HCT116 (cell line): Measurements from ENCODE around the gene FER. TPM values are rescaled to one million over a fixed set of nuclear protein-coding genes. Genes with fewer than 3 reads are reported as not detected.

ENCODE experiments used
- ATAC-seq: fragments of 200-7000 bp; cut with Tn5 transposase; 2 replicates; pipeline ENCODE4 v1.9.1; 2020; ENCODE audit warnings: mild to moderate bottlenecking, moderate library complexity
- BruUV-seq: library from RNA; stranded (reverse); fragments of 400-500 nt; replicated peaks from 2 replicates; lab custom pipeline; 2021; lab: Mats Ljungman, UMichigan
- CTCF ChIA-PET: fragments of 300-600 bp; sonication (Branson Sonifier 250); formaldehyde crosslinking; loops from one replicate; lab custom pipeline; 2021; ENCODE audit warnings: antibody characterized with exemption; lab: Charles Lee
- POLR2A ChIA-PET: fragments of 300-600, 350-600 bp; sonication (Branson Sonifier 250); formaldehyde crosslinking; loops from one replicate; lab custom pipeline; 2021; ENCODE audit warnings: antibody characterized with exemption; lab: Charles Lee
- RAD21 ChIA-PET, 2 experiments: fragments of 300-600 bp; sonication (Branson Sonifier 250); formaldehyde crosslinking; loops; one replicate each; lab custom pipeline; 2023; ENCODE audit warnings: low total read pairs in 2 of 2; ENCODE audit not compliant: uncharacterized antibody in 2 of 2, unreplicated experiment in 2 of 2, low non-redundant PET in 1 of 2; lab: Charles Lee
- DNase-seq: peaks from one replicate; pipeline ENCODE4 v3.0.0-alpha.2; 2010; ENCODE audit warnings: low read depth, low spot score
- H2AFZ ChIP-seq: fragments of 200-600 bp; shearing (Covaris generic), sonication (generic); 2 replicates; pipeline ENCODE4 v1.6.1; 2017; ENCODE audit warnings: low read depth, mixed run types, mixed read lengths, antibody characterized with exemption, low read length; ENCODE audit not compliant: poor library complexity, severe bottlenecking
- H3K27ac ChIP-seq: 2 replicates; pipeline ENCODE4 v1.5.1; 2012; ENCODE audit warnings: low read depth, low read length
- H3K27me3 ChIP-seq: fragments of 200-600 bp; sonication (generic); 2 replicates; pipeline ENCODE4 v1.6.1; 2016; ENCODE audit warnings: mixed run types, low read length, mixed read lengths; ENCODE audit not compliant: insufficient read depth
- H3K36me3 ChIP-seq, 2 experiments: fragments of 200-500 bp in 1 of 2; fragments of 200-600 bp in 1 of 2; sonication (Bioruptor generic) in 1 of 2; sonication (generic) in 1 of 2; 2 replicates each; pipeline versions ENCODE4 v1.5.1 to v1.6.1; 2014 to 2016; ENCODE audit warnings: low read length in 2 of 2, inconsistent platforms in 1 of 2, mixed read lengths in 1 of 2, mixed run types in 1 of 2; ENCODE audit not compliant: insufficient read depth in 2 of 2, control insufficient read depth in 1 of 2
- H3K4me1 ChIP-seq, 2 experiments: fragments of 200-600 bp in 1 of 2; sonication (generic) in 1 of 2; 2 replicates each; pipeline versions ENCODE4 v1.5.1 to v1.6.1; 2012 to 2017; ENCODE audit warnings: low read length in 2 of 2, inconsistent platforms in 1 of 2, mild to moderate bottlenecking in 1 of 2, mixed read lengths in 1 of 2, mixed run types in 1 of 2, moderate library complexity in 1 of 2; ENCODE audit not compliant: insufficient read depth in 2 of 2, control insufficient read depth in 1 of 2
- H3K4me2 ChIP-seq: fragments of 200-600 bp; sonication (generic); 2 replicates; pipeline ENCODE4 v1.6.1; 2017; ENCODE audit warnings: mixed run types, low read length, mixed read lengths
- H3K4me3 ChIP-seq, 2 experiments: fragments of 200-600 bp in 1 of 2; sonication (generic) in 1 of 2; replicated peaks in 1 of 2; 2 replicates each; pipeline ENCODE4 v1.5.1; 2011 to 2016; ENCODE audit warnings: low read length in 2 of 2, control low read depth in 1 of 2, low read depth in 1 of 2, mild to moderate bottlenecking in 1 of 2, mixed read lengths in 1 of 2, mixed run types in 1 of 2
- H3K79me2 ChIP-seq: fragments of 200-600 bp; sonication (generic); 2 replicates; pipeline ENCODE4 v1.6.1; 2017; ENCODE audit warnings: mild to moderate bottlenecking, mixed run types, low read length, moderate library complexity, mixed read lengths; ENCODE audit not compliant: insufficient read depth
- H3K9ac ChIP-seq: fragments of 200-600 bp; sonication (generic); 2 replicates; pipeline ENCODE4 v1.6.1; 2016; ENCODE audit warnings: low read length, mixed read lengths
- H3K9me2 ChIP-seq: fragments of 200-600 bp; sonication (generic), shearing (Covaris generic); 2 replicates; pipeline ENCODE4 v1.6.1; 2017; ENCODE audit warnings: mixed run types, mild to moderate bottlenecking, moderate library complexity; ENCODE audit not compliant: insufficient read depth
- H3K9me3 ChIP-seq, 2 experiments: fragments of 200-500 bp in 1 of 2; fragments of 200-600 bp in 1 of 2; sonication (Bioruptor generic) in 1 of 2; sonication (generic) in 1 of 2; 2 replicates each; pipeline ENCODE4 v1.6.1; 2014 to 2017; ENCODE audit warnings: low read length in 2 of 2, mixed read lengths in 2 of 2, inconsistent platforms in 1 of 2, low read depth in 1 of 2, mild to moderate bottlenecking in 1 of 2, mixed run types in 1 of 2, moderate library complexity in 1 of 2; ENCODE audit not compliant: control insufficient read depth in 1 of 2, insufficient read depth in 1 of 2
- H4K20me1 ChIP-seq: fragments of 200-600 bp; sonication (generic), shearing (Covaris generic); 2 replicates; pipeline ENCODE4 v1.6.1; 2017; ENCODE audit warnings: mixed run types, mild to moderate bottlenecking, moderate library complexity; ENCODE audit not compliant: insufficient read depth
- CEBPB ChIP-seq: IDR thresholded peaks from 2 replicates; pipeline ENCODE4 v1.6.1; 2012; ENCODE audit warnings: low read depth
- EGR1 ChIP-seq: IDR thresholded peaks from 2 replicates; pipeline ENCODE4 v1.6.1; 2012; ENCODE audit warnings: low read depth
- FOSL1 ChIP-seq: IDR thresholded peaks from 2 replicates; pipeline ENCODE4 v1.6.1; 2012; ENCODE audit warnings: low read depth
- JUND ChIP-seq: IDR thresholded peaks from 2 replicates; pipeline ENCODE4 v1.6.1; 2012
- RAD21 ChIP-seq: IDR thresholded peaks from 2 replicates; pipeline ENCODE4 v1.6.1; 2012; ENCODE audit warnings: low read depth, mild to moderate bottlenecking
- SIN3A ChIP-seq: IDR thresholded peaks from 2 replicates; pipeline ENCODE4 v1.6.1; 2012; ENCODE audit warnings: low read depth
- SRF ChIP-seq: IDR thresholded peaks from 2 replicates; pipeline ENCODE4 v1.6.1; 2012; ENCODE audit warnings: low read depth
- TCF7L2 ChIP-seq: IDR thresholded peaks from 2 replicates; pipeline ENCODE4 v1.7.0; 2011; ENCODE audit warnings: borderline replicate concordance, inconsistent platforms; ENCODE audit not compliant: insufficient read depth, insufficient read length; ENCODE audit errors: extremely low read depth
- ZFX ChIP-seq: fragments of 450-650 bp; IDR thresholded peaks from 2 replicates; pipeline ENCODE4 v1.6.1; 2017
- intact Hi-C: fragments of 100-400 bp; cut with micrococcal nuclease; formaldehyde crosslinking; loops from 2 replicates; pipeline ENCODE4 v1.10.0; 2022
- total RNA-seq: library from RNA; stranded (reverse); gene quantifications from one replicate; pipeline ENCODE4 v1.2.1, GENCODE V29; 2021; ENCODE audit not compliant: unreplicated experiment
- TF ChIP-seq, protein P1 (sequence below): IDR thresholded peaks from 2 replicates; pipeline ENCODE4 v1.6.1; 2012; ENCODE audit warnings: low read depth
- TF ChIP-seq, protein P2 (sequence below): IDR thresholded peaks from 2 replicates; pipeline ENCODE4 v1.6.1; 2012
- TF ChIP-seq, protein P3 (sequence below): IDR thresholded peaks from 2 replicates; pipeline ENCODE4 v1.6.1; 2011; ENCODE audit warnings: mild to moderate bottlenecking, low read length, moderate library complexity; ENCODE audit not compliant: insufficient replicate concordance; ENCODE audit errors: extremely low read depth

The FER gene
- total RNA-seq, 1 experiment from 2014 or later: 32.0 TPM

DNA sequence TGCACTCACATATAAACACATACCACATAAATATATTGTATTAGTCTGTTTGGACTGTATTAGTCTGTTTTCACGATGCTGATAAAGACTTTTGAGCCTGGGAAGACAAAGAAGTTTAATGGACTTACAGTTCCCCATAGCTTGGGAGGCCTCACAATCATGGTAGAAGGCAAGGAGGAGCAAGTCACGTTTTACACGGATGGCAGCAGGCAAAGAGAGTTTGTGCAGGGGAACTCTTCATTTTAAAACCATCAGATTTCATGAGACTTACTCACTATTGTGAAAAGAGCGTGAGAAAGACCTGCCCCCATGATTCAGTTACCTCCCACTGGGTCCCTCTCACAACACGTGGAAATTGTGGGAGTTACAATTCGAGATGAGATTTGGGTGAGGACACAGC is 133.4 kb downstream of the FER start:
- Histone ChIP-seq H3K27me3 (no peaks in the 10 kb centered on the region), H3K9me2 (no peaks in the 10 kb centered on the region), H3K4me3 (no peak overlapping the region), H3K36me3 (no peaks in the 10 kb centered on the region), H3K27ac (no peak overlapping the region), H3K4me1 (no peaks in the 10 kb centered on the region), H3K79me2 (no peaks in the 10 kb centered on the region), H2AFZ (no peak overlapping the region), H4K20me1 (no peaks in the 10 kb centered on the region), H3K9me3 (no peaks in the 10 kb centered on the region), H3K4me2 (no peak overlapping the region), H3K9ac (no peak overlapping the region)
- ChIA-PET POLR2A (no interaction called here), RAD21 (no interaction called here), CTCF (no interaction called here)
- no peak for ATAC-seq
- no TSS peak for BruUV-seq
- intact Hi-C loops: no loop called here
- no peak for DNase-seq
- TF ChIP-seq, protein P1, sequence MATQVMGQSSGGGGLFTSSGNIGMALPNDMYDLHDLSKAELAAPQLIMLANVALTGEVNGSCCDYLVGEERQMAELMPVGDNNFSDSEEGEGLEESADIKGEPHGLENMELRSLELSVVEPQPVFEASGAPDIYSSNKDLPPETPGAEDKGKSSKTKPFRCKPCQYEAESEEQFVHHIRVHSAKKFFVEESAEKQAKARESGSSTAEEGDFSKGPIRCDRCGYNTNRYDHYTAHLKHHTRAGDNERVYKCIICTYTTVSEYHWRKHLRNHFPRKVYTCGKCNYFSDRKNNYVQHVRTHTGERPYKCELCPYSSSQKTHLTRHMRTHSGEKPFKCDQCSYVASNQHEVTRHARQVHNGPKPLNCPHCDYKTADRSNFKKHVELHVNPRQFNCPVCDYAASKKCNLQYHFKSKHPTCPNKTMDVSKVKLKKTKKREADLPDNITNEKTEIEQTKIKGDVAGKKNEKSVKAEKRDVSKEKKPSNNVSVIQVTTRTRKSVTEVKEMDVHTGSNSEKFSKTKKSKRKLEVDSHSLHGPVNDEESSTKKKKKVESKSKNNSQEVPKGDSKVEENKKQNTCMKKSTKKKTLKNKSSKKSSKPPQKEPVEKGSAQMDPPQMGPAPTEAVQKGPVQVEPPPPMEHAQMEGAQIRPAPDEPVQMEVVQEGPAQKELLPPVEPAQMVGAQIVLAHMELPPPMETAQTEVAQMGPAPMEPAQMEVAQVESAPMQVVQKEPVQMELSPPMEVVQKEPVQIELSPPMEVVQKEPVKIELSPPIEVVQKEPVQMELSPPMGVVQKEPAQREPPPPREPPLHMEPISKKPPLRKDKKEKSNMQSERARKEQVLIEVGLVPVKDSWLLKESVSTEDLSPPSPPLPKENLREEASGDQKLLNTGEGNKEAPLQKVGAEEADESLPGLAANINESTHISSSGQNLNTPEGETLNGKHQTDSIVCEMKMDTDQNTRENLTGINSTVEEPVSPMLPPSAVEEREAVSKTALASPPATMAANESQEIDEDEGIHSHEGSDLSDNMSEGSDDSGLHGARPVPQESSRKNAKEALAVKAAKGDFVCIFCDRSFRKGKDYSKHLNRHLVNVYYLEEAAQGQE: no peak

DNA sequence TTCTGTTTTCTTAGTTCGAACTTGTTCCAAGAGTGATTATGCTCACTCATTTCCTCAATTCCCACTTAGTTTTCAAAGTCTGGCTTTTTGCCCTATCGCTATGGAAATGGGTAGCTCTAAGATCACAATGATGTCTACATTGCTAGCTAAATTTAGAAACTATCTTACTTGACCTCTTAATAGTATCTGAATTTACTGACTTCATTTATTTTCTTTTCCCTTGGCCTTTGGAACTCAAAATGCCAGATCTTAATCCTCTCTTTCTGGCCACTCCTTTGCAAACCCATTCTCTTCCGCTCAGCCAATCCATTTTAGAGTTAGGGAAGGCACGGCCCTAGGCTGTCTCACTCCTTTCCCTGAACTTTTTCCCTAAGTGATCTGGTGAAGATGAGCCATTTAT is 137.0 kb downstream of the FER start:
- no peak overlapping the region for H3K27ac ChIP-seq
- H3K36me3 ChIP-seq: no peaks in the 10 kb centered on the region
- no peak overlapping the region for H3K4me2 ChIP-seq
- no peak overlapping the region for H3K4me3 ChIP-seq
- BruUV-seq: no TSS peak
- no peaks in the 10 kb centered on the region for H3K9me3 ChIP-seq
- no peaks in the 10 kb centered on the region for H3K4me1 ChIP-seq
- ATAC-seq: no peak
- CTCF ChIA-PET: no interaction called here
- no peak overlapping the region for H2AFZ ChIP-seq
- no peaks in the 10 kb centered on the region for H4K20me1 ChIP-seq
- H3K9me2 ChIP-seq: no peaks in the 10 kb centered on the region
- RAD21 ChIA-PET: no interaction called here
- no peaks in the 10 kb centered on the region for H3K27me3 ChIP-seq
- POLR2A ChIA-PET: no interaction called here
- no peaks in the 10 kb centered on the region for H3K79me2 ChIP-seq
- no peak overlapping the region for H3K9ac ChIP-seq
- no peak for DNase-seq
- intact Hi-C loops: no loop called here
- TF ChIP-seq CEBPB (no peak), SRF (no peak), JUND (no peak), FOSL1 (no peak), RAD21 (no peak), SIN3A (no peak), ZFX (no peak), EGR1 (no peak), TCF7L2 (no peak)
- TF ChIP-seq, protein P2, sequence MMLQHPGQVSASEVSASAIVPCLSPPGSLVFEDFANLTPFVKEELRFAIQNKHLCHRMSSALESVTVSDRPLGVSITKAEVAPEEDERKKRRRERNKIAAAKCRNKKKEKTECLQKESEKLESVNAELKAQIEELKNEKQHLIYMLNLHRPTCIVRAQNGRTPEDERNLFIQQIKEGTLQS: no peak
- TF ChIP-seq, protein P1: no peak
- TF ChIP-seq, protein P3, sequence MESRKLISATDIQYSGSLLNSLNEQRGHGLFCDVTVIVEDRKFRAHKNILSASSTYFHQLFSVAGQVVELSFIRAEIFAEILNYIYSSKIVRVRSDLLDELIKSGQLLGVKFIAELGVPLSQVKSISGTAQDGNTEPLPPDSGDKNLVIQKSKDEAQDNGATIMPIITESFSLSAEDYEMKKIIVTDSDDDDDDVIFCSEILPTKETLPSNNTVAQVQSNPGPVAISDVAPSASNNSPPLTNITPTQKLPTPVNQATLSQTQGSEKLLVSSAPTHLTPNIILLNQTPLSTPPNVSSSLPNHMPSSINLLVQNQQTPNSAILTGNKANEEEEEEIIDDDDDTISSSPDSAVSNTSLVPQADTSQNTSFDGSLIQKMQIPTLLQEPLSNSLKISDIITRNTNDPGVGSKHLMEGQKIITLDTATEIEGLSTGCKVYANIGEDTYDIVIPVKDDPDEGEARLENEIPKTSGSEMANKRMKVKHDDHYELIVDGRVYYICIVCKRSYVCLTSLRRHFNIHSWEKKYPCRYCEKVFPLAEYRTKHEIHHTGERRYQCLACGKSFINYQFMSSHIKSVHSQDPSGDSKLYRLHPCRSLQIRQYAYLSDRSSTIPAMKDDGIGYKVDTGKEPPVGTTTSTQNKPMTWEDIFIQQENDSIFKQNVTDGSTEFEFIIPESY: no peak
